CD4-positive, alpha-beta memory T cell (primary cell): ENCODE measurements around the gene SUMO2. TPM values are rescaled to one million over a fixed set of nuclear protein-coding genes. Genes with fewer than 3 reads are reported as not detected.
A peak's percentile ranks its signal among the peaks of the same experiment; 100 is the strongest.

Experiments
- CTCF ChIA-PET: fragments of 350-600 bp; sonication (Branson Sonifier 250); formaldehyde crosslinking; loops from one replicate; lab custom pipeline; 2021; ENCODE audit warnings: inconsistent platforms; ENCODE audit not compliant: partially characterized antibody; lab: Charles Lee
- POLR2A ChIA-PET: fragments of 350-600 bp; sonication (Branson Sonifier 250); formaldehyde crosslinking; loops from one replicate; lab custom pipeline; 2021; ENCODE audit not compliant: partially characterized antibody; lab: Charles Lee
- DNase-seq, 5 donors: peaks; one replicate each; pipeline versions ENCODE4 v3.0.0 to v3.0.0-alpha.2; 2020 to 2022; ENCODE audit warnings: mixed read lengths in 1 of 5
- H3K27ac ChIP-seq: one replicate; pipeline ENCODE4 v1.7.0; 2013; ENCODE audit warnings: low read depth, low read length
- H3K27me3 ChIP-seq: 2 replicates; pipeline ENCODE4 v1.7.0; 2013; ENCODE audit warnings: mild to moderate bottlenecking, low read length, moderate library complexity; ENCODE audit not compliant: insufficient read depth
- H3K36me3 ChIP-seq: 2 replicates; pipeline ENCODE4 v1.7.0; 2013; ENCODE audit warnings: mild to moderate bottlenecking, low read length, moderate library complexity; ENCODE audit not compliant: insufficient read depth
- H3K4me1 ChIP-seq: 2 replicates; pipeline ENCODE4 v1.7.0; 2013; ENCODE audit warnings: mild to moderate bottlenecking, low read length, moderate library complexity; ENCODE audit not compliant: insufficient read depth
- H3K4me3 ChIP-seq, 2 donors: one replicate each; pipeline ENCODE4 v1.7.0; 2013; ENCODE audit warnings: low read length in 2 of 2, mild to moderate bottlenecking in 1 of 2
- H3K9me3 ChIP-seq, 2 donors: one replicate each; pipeline ENCODE4 v1.7.0; 2013; ENCODE audit warnings: low read length in 2 of 2, control low read depth in 1 of 2; ENCODE audit not compliant: control insufficient read depth in 1 of 2
- H3K27ac Mint-ChIP-seq, 7 donors: one replicate each; pipeline ENCODE4 v1.8.0; 2020 to 2021; ENCODE audit warnings: mixed read lengths in 7 of 7, mild to moderate bottlenecking in 6 of 7, inconsistent platforms in 3 of 7, moderate library complexity in 3 of 7
- H3K27me3 Mint-ChIP-seq, 2 donors: one replicate each; pipeline ENCODE4 v1.8.0; 2020 to 2021; ENCODE audit warnings: mixed read lengths in 2 of 2
- H3K36me3 Mint-ChIP-seq, 2 donors: one replicate each; pipeline ENCODE4 v1.8.0; 2020 to 2021; ENCODE audit warnings: mixed read lengths in 2 of 2, inconsistent platforms in 1 of 2, mild to moderate bottlenecking in 1 of 2
- H3K4me1 Mint-ChIP-seq, 4 donors: one replicate each; pipeline ENCODE4 v1.8.0; 2020 to 2021; ENCODE audit warnings: mixed read lengths in 4 of 4, mild to moderate bottlenecking in 1 of 4
- H3K4me3 Mint-ChIP-seq, 8 donors: one replicate each; pipeline ENCODE4 v1.8.0; 2020 to 2021; ENCODE audit warnings: mixed read lengths in 8 of 8, mild to moderate bottlenecking in 7 of 8, moderate library complexity in 6 of 8, inconsistent platforms in 3 of 8
- H3K9me3 Mint-ChIP-seq, 8 donors: one replicate each; pipeline ENCODE4 v1.8.0; 2020 to 2021; ENCODE audit warnings: mixed read lengths in 8 of 8, mild to moderate bottlenecking in 5 of 8, inconsistent platforms in 3 of 8, moderate library complexity in 1 of 8
- intact Hi-C: fragments of 100-400 bp; cut with micrococcal nuclease; formaldehyde crosslinking; loops from one replicate; pipeline ENCODE4 v1.15.1; 2023
- polyA plus RNA-seq, 2 donors: library from polyadenylated mRNA; unstranded; fragments of 300-500 nt; fragmentation: Illumina TruSeq; gene quantifications; one replicate each; pipeline ENCODE4 v1.2.3, GENCODE V29; 2021
- total RNA-seq, 2 experiments: library from RNA; stranded (reverse); gene quantifications; one replicate each; pipeline ENCODE4 v1.2.3, GENCODE V29; 2021

SUMO2 gene
- total and polyA plus RNA-seq, 4 experiments from 2014 or later, result 255 to 416 (median 283) TPM

DNA sequence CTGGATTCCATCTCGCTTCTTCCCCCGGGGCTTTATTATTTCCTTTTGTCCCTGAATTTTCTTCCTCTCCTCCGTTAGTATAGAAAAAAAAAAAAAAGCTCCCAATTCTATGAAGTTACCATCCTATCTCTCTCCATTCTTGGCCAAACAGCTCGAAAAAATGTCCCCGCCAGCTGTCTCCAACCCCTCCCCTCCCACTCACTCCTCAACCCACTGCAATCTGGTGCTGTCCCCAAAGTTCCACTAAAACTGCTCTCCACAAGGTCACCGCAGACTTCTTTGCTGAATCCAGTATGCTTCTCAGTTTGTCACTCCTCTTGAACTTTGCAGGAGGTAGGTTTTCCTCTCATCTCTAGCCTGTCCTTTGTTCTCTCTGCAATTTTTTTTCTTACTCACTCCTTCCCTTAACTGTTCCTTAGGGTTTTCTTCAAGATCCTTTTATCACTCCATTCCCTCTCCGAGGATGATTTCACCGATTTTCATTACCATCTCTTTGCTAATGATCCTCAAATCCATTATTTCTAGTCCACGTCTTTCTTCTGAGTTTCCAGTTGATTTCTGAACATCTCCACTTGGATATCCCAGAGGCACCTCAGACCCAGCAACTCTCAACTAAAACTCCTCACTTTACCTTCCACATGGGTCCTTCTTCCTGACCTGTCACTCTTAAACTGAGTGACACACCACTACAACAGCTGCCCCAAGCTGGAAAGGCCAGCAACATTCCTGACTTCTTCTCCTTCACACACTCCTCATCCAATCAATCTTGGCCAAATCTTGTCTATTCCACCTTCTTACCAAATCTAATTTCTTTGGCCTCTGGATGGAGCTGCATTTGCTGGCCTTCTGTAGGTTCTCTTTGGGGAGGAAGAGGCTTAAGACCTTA, 1.5 kb upstream of the SUMO2 start:
- Mint-ChIP-seq H3K36me3 (peaks cover 0 to 18% of the 10 kb centered on the region in 2 donors), H3K4me3 (peak overlapping the region; percentile 83 to 91 (median 88)), H3K9me3 (peaks cover 0 to 1% (median 0%) of the 10 kb centered on the region in 8 donors), H3K4me1 (peaks cover 22 to 45% (median 36%) of the 10 kb centered on the region in 4 donors), H3K27me3 (no peaks in the 10 kb centered on the region), H3K27ac (peak overlapping the region; percentile 87 to 98 (median 97))
- Histone ChIP-seq H3K36me3 (peaks cover 8% of the 10 kb centered on the region), H3K27ac (peak overlapping the region; percentile 94), H3K27me3 (no peaks in the 10 kb centered on the region), H3K9me3 (no peaks in the 10 kb centered on the region), H3K4me1 (peaks cover 36% of the 10 kb centered on the region), H3K4me3 (no peak overlapping the region)
- intact Hi-C loops, result loop anchor here (1.0 to 5.0 kb wide), 7 partner anchors 30 to 333 kb away; partner anchors contain the start of genes CASKIN2, GGA3, GRB2 and JPT1
- DNase-seq, result no peak
- POLR2A ChIA-PET, result interaction anchor here (0.6 to 3.0 kb wide), 16 partner anchors 10 to 598 kb away, joined by 3 to 18 read pairs (median 6); partner anchors contain the start of genes ATP5PD, CDR2L, JPT1 and KCTD2
- CTCF ChIA-PET, result interaction anchor here (0.7 to 2.9 kb wide), 5 partner anchors 11 to 70 kb away, joined by 3 to 17 read pairs (median 4); no protein-coding TSS in a partner anchor

DNA sequence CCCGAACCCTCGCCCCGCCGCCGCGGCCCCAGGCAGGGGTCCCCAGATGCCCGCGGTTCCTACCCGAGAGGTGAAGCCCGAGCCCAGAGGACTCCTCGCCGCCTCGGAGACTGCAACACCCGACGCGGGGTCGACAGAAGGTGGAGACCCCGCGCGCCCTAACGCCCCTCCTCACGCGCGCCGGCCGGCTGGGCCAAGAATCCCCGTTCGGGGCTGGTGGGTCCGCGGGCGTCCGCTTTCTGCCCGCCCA, 515 bp downstream of the SUMO2 start:
- Mint-ChIP-seq H3K4me1 (peaks cover 20 to 47% (median 35%) of the 10 kb centered on the region in 4 donors), H3K36me3 (peaks cover 0 to 22% of the 10 kb centered on the region in 2 donors), H3K4me3 (peak overlapping the region; percentile 89 to 97 (median 92)), H3K9me3 (peaks cover 0 to 1% (median 0%) of the 10 kb centered on the region in 8 donors), H3K27me3 (no peaks in the 10 kb centered on the region), H3K27ac (peak overlapping the region in 6 of 7 donors; percentile 82 to 92 (median 86))
- intact Hi-C loops, result loop anchor here (1.0 to 5.0 kb wide), 5 partner anchors 23 to 335 kb away; partner anchors contain the start of genes CASKIN2, GGA3, MIF4GD and MRPS7
- no peak for DNase-seq
- ChIA-PET POLR2A (interaction anchor here (0.9 to 3.0 kb wide), 19 partner anchors 14 to 223 kb away, joined by 3 to 18 read pairs (median 6); partner anchors contain the start of genes GGA3, GRB2, HID1 and JPT1), CTCF (no interaction called here)
- Histone ChIP-seq H3K9me3 (no peaks in the 10 kb centered on the region), H3K36me3 (peaks cover 15% of the 10 kb centered on the region), H3K4me3 (peak overlapping the region; percentile 47 to 93), H3K27me3 (no peaks in the 10 kb centered on the region), H3K4me1 (peaks cover 44% of the 10 kb centered on the region), H3K27ac (peak overlapping the region; percentile 94)

DNA sequence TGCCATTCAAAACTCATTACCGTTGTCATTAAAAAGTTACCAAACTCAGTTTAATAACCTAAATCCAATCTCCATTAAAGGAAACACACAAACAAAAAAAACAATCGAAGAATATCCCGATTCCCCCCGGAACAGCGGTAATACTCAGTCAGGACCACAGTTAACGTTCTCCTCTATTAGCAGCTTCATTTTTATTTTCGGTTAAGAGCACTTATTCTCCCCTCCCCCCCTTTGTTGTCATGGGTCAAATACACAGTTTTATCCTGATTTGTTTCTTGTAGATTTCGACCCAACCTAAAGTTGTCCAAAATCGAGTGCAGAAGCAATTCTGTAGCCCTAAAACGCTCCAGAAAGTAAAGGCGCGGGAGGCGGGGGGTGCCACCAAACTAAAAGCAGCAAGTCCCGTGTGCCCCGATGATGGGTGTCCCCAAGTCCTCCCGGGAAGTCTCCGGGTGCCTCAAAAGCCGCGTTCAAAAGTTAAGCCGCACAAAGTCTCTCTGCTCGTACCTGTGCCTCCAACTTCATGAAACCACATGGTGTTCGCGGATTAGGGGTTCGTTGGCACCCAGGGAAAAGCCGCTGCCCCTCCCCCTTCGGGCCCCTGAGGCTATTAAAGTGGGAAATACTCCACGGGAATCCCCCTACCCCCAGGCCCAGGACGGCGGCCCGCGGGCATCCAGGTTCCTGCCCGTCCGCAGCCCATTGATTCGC, 996 bp downstream of the SUMO2 start:
- Mint-ChIP-seq H3K4me1 (peaks cover 20 to 49% (median 35%) of the 10 kb centered on the region in 4 donors), H3K9me3 (peaks cover 0 to 1% (median 0%) of the 10 kb centered on the region in 8 donors), H3K27me3 (no peaks in the 10 kb centered on the region), H3K4me3 (peak overlapping the region; percentile 89 to 97 (median 92)), H3K27ac (peak overlapping the region; percentile 82 to 92 (median 87)), H3K36me3 (peaks cover under 1 to 23% of the 10 kb centered on the region in 2 donors)
- CTCF ChIA-PET, result interaction anchor here (2.4 to 3.1 kb wide), 3 partner anchors 11 to 68 kb away, joined by 10 to 25 read pairs (median 16); no protein-coding TSS in a partner anchor
- intact Hi-C loops, result loop anchor here (1.0 to 5.0 kb wide), 5 partner anchors 24 to 336 kb away; partner anchors contain the start of genes CASKIN2, GGA3, MIF4GD and MRPS7
- H3K36me3 ChIP-seq, result peaks cover 15% of the 10 kb centered on the region
- H3K27ac ChIP-seq, result peak overlapping the region; percentile 94
- peak overlapping the region; percentile 47 to 93 for H3K4me3 ChIP-seq
- H3K4me1 ChIP-seq, result peaks cover 44% of the 10 kb centered on the region
- H3K27me3 ChIP-seq, result no peaks in the 10 kb centered on the region
- POLR2A ChIA-PET, result interaction anchor here (0.6 to 3.0 kb wide), 22 partner anchors 10 to 224 kb away, joined by 3 to 18 read pairs (median 4); partner anchors contain the start of genes ARMC7, GGA3, GRB2 and HID1
- H3K9me3 ChIP-seq, result no peaks in the 10 kb centered on the region
- peak; percentile 31 to 73 (median 47) for DNase-seq

DNA sequence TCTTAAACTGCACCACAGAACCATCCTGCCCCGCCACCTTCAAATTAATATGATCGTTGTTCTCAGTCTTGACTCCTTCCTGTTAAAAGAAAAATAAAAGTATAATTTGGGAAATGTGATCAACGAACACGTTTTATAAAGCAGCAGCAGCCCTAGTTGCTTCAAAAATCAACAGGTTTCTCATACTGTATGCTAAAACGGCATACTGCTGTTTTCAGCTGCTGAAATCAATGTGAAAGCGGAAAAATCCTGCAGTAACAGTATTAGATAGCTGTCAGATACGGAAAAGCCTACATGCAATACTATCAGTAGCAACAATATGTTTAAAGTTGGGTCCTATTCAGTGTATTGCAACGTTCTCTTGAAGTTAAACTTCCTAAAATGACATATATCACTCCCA, 1.6 kb downstream of the SUMO2 start:
- H3K36me3 Mint-ChIP-seq, result peaks cover 5 to 26% of the 10 kb centered on the region in 2 donors
- CTCF ChIA-PET, result interaction anchor here (1.0 to 3.1 kb wide), 5 partner anchors 11 to 90 kb away, joined by 3 to 25 read pairs (median 10); partner anchors contain the start of gene MIF4GD

DNA sequence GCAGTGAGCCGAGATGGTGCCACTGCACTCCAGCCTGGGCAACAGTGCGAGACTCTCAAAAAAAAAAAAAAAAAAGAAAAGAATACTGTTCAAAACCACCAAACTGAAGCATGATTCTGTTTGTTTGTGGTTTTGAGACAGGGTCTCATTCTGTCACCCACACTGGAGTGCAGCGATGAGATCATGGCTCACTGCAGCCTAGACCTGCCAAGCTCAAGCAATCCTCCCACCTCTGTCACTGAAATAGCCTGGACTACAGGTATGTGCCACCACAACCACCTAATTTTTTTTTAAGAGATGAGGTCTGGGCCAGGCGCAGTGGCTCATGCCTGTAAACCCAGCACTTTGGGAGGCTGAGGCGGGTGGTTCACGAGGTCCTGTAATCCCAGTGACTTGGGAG, 4.3 kb downstream of the SUMO2 start:
- H3K4me3 Mint-ChIP-seq, result peak overlapping the region in 1 of 8 donors; percentile 28

More for the DNA sequence above, 1.6 kb downstream of the SUMO2 start:
- DNase-seq, result no peak
- Histone ChIP-seq H3K9me3 (no peaks in the 10 kb centered on the region), H3K27me3 (no peaks in the 10 kb centered on the region), H3K27ac (peak overlapping the region; percentile 94), H3K36me3 (peaks cover 15% of the 10 kb centered on the region), H3K4me1 (peaks cover 44% of the 10 kb centered on the region), H3K4me3 (peak overlapping the region; percentile 47 to 93)
- POLR2A ChIA-PET, result interaction anchor here (0.6 to 2.1 kb wide), 15 partner anchors 9 to 224 kb away, joined by 3 to 13 read pairs (median 4); partner anchors contain the start of genes ARMC7, GRB2, JPT1 and MIF4GD
- H3K27ac Mint-ChIP-seq, result peak overlapping the region; percentile 82 to 92 (median 87)
- peak overlapping the region; percentile 89 to 97 (median 92) for H3K4me3 Mint-ChIP-seq
- peaks cover 20 to 54% (median 38%) of the 10 kb centered on the region in 4 donors for H3K4me1 Mint-ChIP-seq
- peaks cover 0 to 1% (median 0%) of the 10 kb centered on the region in 8 donors for H3K9me3 Mint-ChIP-seq
- intact Hi-C loops, result loop anchor here (5.0 kb wide), 2 partner anchors 144 to 336 kb away; partner anchors contain the start of genes CASKIN2 and TSEN54
- no peaks in the 10 kb centered on the region for H3K27me3 Mint-ChIP-seq

DNA sequence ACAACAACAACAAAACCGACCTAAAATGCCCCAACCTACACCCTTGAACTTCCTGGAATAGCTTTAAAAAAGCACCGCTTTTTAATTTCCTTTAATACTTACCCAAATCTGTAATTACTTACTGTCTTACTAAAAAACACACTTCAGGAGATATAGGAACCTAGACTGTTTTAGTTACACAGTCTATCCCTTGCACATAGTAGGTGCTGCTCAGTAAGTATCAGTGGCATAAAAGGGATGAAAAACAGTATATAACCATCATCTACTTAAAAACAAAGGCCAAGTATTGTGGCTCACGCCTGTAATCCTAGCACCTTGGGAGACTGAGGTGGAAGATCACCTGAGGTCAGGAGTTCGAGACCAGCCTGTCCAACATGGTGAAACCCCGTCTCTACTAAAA, 6.1 kb downstream of the SUMO2 start:
- peaks cover 16 to 51% (median 25%) of the 10 kb centered on the region in 4 donors for H3K4me1 Mint-ChIP-seq
- POLR2A ChIA-PET, result no interaction called here
- H3K27ac ChIP-seq, result no peak overlapping the region
- peaks cover 34% of the 10 kb centered on the region for H3K4me1 ChIP-seq
- no peak overlapping the region for H3K4me3 ChIP-seq
- H3K27ac Mint-ChIP-seq, result peak overlapping the region in 2 of 7 donors; percentile 46 to 60
- H3K4me3 Mint-ChIP-seq, result no peak overlapping the region
- peaks cover 27 to 43% of the 10 kb centered on the region in 2 donors for H3K36me3 Mint-ChIP-seq
- no peaks in the 10 kb centered on the region for H3K9me3 Mint-ChIP-seq
- no peak for DNase-seq
- H3K9me3 ChIP-seq, result no peaks in the 10 kb centered on the region
- H3K27me3 Mint-ChIP-seq, result no peaks in the 10 kb centered on the region
- CTCF ChIA-PET, result interaction anchor here (1.1 to 15.3 kb wide), 4 partner anchors 23 to 63 kb away, joined by 3 to 325 read pairs (median 4); partner anchors contain the start of gene ARMC7
- peaks cover 36% of the 10 kb centered on the region for H3K36me3 ChIP-seq
- intact Hi-C loops, result no loop called here
- no peaks in the 10 kb centered on the region for H3K27me3 ChIP-seq

More for the DNA sequence above, 4.3 kb downstream of the SUMO2 start:
- Histone ChIP-seq H3K27ac (no peak overlapping the region), H3K4me1 (peaks cover 34% of the 10 kb centered on the region), H3K27me3 (no peaks in the 10 kb centered on the region), H3K4me3 (no peak overlapping the region), H3K36me3 (peaks cover 30% of the 10 kb centered on the region), H3K9me3 (no peaks in the 10 kb centered on the region)
- Mint-ChIP-seq H3K27me3 (no peaks in the 10 kb centered on the region), H3K9me3 (peaks cover 0 to 1% (median 0%) of the 10 kb centered on the region in 8 donors), H3K36me3 (peaks cover 16 to 36% of the 10 kb centered on the region in 2 donors), H3K27ac (peak overlapping the region in 1 of 7 donors; percentile 82), H3K4me1 (peaks cover 12 to 46% (median 28%) of the 10 kb centered on the region in 4 donors)
- ChIA-PET CTCF (interaction anchor here (3.1 to 15.3 kb wide), 2 partner anchors 64 to 65 kb away, joined by 16 to 325 read pairs; partner anchors contain the start of gene ARMC7), POLR2A (no interaction called here)
- DNase-seq, result no peak
- intact Hi-C loops, result no loop called here
